GM21723 (cell line): ENCODE data around the gene CSE1L.
"Not testable (repeated sequence)": the region's sequence is repeated elsewhere in the genome, so short reads cannot be mapped to it uniquely, and the experiment has no call there.

Experiments
- ATAC-seq: cut with Tn5 transposase; IDR thresholded peaks from one replicate; pipeline ENCODE4 v1.9.1; 2021; ENCODE audit warnings: mild to moderate bottlenecking, moderate library complexity; ENCODE audit not compliant: unreplicated experiment

The CSE1L gene

DNA sequence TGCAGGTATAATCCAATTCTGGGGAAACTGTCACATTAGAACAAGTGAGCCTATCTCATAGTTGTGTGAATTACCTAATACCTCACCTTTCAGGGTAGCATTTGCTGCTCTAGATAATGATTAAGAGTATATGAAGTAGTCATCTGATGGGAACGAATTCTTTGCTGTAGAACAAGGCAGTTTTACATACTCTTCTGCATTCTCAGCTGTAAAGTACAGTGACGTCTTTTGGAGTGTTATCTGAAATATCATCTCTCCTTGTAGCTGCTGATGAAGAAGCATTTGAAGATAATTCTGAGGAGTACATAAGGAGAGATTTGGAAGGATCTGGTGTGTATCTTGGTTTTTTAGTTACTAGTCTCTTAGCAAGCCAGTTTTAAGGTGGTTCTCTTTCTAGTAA, 28.4 kb downstream of the CSE1L start:
- no peak for ATAC-seq

DNA sequence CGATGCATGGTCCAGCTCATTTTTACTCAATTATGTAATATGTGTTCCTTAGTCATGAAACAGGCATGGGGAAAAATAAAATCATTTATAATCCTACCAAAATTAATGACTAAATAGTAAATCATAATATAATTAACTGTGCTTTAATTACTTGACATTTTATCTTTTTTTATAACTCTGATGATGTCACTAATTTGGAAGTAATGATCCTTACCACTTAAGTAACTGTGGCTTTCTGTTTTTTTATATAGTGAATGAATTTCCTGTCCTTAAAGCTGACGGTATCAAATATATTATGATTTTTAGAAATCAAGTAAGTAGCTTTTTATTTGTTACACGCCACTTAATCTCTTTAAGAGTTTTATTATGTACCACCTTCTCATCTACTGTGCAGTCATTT, 32.2 kb downstream of the CSE1L start:
- ATAC-seq = no peak

DNA sequence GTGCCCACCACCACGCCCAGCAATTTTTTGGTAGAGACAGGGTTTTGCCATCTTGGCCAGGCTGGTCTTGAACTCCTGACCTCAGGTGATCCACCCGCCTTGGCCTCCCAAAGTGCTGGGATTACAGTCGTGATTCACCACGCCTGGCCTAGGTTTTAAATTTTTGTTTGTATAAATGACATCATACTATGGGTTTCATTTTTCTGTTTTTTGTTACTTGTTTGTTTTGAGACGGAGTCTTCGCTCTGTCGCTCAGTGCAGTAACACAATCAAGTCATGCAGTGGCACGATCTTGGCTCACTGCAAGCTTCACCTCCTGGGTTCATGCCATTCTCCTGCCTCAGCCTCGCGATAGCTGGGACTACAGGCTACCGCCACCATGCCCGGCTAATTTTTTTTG, 36.2 kb downstream of the CSE1L start:
- not testable (repeated sequence) for ATAC-seq

DNA sequence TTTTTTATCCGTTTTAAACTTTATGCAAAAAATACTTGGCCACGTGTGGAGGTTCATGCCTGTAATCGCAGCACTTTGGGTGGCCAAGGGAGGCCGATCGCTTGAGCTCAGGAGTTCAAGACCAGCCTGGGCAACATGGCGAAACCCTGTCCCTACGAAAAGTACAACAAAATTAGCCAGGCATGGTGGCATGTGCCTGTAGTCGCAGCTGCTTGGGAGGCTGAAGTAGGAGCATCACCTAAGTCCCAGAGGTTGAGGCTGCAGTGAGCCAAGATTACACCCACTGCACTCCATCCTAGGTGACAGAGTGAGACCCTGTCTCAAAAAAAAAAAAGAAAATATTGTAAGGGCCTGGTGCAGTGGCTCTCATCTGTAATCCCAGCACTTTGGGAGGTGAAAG, 45.0 kb downstream of the CSE1L start:
- no peak for ATAC-seq

DNA sequence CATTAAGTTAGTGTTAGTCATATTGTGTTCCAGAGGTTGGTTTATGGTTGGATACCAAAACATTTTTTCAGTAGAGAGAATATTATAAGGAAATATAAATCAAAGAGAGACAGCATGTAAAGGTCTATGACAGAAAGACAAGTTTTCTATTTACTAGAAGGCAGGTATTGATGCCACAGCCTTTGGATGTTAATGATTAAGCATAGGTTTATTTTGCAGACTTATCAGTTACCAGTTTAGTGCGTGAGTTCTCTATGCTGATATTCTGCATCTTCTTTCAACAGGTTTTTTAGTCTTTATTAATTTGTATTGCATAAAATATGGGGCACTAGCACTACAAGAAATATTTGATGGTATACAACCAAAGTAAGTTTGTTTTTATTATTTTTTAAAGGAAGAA, 45.6 kb downstream of the CSE1L start:
- ATAC-seq = no peak

DNA sequence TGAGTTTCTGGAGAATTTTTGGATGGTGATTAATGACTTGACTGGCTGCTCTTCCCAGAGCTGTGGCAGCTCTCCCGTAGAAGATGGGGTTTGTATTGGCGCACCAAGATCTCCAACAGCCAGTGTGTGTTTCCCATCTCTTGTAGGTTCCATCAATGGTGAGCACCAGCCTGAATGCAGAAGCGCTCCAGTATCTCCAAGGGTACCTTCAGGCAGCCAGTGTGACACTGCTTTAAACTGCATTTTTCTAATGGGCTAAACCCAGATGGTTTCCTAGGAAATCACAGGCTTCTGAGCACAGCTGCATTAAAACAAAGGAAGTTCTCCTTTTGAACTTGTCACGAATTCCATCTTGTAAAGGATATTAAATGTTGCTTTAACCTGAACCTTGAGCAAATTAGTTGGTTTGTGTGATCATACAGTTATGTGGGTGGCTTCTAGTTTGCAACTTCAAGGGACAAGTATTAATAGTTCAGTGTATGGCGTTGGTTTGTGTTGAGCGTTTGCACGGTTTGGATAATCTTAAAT, 50.2 kb downstream of the CSE1L start:
- no peak for ATAC-seq

DNA sequence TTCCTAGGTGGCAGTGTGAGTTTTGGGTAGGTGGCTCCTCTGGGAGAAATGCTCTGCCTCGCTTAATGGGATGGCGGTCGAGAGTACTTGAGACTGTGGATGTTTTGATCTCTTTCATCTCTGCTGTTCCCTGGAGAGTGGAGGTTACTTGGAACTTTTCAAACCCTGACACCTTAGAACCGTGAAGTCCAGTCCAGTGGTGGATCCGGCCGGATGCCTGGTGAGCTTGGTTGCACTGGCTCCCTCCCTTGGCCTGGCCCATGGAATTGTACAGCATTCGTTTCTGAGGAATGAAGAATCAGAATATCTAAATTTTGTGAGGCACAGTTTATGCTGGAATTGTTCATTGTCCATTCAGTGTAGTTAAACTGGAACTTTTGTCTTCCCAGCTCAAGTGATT, 51.0 kb downstream of the CSE1L start:
- ATAC-seq = no peak

DNA sequence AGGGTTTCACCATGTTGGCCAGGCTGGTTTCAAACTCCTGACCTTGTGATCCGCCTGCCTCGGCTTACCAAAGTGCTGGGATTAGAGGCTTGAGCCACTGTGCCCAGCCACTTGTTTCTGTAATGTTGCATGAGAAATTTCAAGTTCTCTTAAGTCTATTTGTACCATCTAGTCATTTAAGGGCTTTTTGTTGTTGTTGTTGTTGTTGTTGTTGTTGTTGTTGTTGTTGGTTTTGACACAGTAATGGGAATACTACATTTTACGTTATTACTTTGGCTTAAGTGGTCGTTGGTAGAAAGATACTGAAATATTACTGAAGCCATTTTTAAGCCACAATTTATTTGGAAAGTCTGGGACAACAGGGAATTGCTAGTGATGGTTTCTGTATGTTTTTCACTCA, 52.0 kb downstream of the CSE1L start:
- ATAC-seq = no peak

DNA sequence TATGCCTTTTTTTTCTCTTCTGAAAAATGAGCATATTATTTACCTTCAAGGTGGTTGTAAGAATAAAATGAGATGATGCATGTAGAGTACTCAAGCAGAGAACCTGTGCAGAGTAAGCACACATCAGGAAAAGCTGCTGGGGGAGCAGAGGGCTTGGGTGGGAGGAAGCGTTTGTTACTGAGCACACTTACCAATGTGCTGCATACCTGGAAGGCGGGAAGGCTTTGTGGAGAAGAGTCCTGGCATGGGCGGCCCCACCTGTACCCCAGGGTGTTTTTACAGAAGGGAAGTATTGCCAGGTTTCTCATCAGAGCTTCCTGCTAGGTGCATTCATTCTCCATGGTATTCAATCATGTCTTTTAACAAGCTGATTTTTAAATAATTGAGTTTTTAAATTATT, 52.9 kb downstream of the CSE1L start:
- no peak for ATAC-seq

DNA sequence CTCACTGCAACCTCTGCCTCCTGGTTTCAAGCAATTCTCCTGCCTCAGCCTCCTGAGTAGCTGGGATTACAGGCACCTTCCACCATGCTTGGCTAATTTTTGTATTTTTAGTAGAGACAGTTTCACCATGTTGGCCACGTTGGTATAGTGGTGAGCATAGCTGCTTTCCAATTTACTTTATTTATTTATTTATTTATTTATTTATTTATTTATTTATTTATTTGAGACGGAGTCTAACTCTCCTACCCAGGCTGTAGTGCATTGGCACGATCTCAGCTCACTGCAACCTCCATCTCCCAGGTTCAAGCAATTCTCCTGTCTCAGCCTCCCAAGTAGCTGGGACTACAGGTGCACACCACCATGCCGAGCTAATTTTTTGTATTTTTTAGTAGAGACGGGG, 54.2 kb downstream of the CSE1L start:
- ATAC-seq = not testable (repeated sequence)

DNA sequence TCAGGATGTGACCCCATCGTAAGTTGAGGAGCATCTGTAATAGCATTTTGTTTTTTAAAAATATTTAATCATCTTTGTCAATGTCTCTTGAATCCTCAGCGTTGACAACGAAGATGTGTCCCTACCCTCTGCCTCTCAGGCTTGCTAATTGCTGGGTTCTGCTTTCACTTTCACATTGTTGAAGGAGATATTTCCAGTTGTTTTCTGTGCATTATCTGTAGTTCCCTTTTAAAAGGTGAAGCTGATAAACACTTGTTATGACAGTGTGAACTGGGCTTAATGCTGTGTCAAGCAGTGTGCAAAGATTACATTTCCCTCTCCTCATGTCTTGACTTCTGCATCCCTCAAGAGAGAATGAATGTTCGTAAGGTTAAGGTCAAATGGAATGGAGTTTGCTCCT, 54.9 kb downstream of the CSE1L start:
- no peak for ATAC-seq

DNA sequence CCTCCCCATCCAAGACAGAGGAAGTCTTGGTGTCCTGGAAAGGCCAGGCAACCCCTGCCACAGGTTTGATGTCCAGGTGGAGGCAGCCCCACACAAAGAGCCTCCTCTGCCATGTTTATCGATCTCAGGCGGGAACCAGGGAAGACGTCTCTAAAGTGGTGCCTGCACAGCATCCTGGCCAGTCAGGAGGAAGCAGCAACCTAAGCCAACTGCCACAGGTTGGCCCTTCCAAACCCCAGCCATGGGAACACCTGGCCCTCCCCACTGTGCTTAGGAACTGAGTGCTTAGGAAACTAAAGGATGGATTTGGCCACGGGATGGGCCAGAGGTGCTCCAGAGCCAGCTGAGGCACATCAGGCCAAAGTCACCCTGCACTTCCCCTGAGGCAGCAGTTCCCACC, 56.9 kb downstream of the CSE1L start:
- ATAC-seq = no peak

DNA sequence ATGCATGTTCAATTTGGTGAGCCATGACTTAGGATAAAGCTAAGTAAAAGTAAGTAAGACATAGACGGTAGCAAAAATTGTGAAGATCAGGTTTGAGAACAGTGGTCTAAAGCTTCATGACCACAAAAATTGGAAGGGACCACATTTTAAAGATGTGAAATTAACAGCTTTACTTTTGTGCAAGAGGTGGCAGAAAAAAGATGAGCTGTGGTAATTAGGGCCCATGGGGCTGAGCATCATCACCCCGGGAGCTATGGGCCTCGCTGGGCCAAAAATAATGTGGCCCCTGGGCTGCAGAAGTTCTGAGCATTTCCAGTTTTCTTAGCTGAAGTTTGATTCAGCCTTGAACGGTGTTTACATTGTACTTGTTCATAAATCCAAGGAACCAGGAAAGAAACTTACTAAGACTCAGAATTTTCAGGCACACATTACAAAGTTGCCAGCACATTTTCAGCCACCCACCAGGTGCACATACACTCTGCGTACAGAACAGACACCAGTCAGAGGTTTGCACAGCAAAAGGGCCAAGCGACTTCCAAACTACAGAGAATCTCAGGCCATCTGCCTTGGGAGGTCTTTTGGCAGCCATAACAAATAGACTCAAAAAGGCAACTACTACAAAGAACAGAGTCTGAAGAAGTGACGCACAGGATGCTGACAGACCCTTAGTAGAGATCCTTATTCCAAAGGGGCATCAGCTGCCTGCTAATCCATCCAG, 57.7 kb downstream of the CSE1L start:
- no peak for ATAC-seq

DNA sequence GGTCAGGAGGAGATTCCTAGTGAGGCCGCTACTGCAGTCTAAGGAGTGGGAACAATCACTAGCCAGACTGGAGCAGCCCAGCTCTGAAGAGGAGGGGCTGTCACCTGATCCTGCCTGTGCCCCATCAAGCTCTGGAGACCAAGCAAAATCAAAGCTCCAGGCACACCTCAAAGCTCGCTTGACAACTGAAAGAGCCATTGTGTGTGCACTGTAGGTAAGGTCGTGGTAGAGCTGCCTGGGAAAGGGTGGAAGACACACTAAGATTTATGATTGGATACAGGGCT, 58.2 kb downstream of the CSE1L start:
- no peak for ATAC-seq

DNA sequence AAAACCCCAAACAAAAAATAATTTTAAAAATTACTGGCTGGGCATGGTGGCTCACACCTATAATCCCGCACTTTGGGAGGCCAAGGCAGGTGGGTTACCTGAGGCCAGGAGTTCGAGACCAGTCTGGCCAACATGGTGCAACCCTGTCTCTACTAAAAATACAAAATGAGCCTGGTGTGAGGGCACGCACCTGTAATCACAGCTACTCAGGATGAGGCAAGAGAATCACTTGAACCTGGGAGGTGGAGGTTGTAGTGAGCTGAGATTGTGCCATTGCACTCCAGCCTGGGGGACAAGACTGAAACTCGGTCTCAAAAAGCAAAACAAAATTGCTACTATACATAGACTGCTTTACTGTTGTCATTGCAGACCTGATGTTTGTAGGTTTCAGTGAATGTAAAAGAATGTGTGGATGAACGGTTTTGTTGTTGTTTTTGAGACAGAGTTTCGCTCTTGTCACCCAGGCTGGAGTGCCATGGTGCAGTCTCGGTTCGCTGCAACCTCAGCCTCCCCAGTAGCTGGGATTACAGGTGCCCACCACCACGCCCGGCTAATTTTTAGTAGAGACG, 59.0 kb downstream of the CSE1L start:
- not testable (repeated sequence) for ATAC-seq

DNA sequence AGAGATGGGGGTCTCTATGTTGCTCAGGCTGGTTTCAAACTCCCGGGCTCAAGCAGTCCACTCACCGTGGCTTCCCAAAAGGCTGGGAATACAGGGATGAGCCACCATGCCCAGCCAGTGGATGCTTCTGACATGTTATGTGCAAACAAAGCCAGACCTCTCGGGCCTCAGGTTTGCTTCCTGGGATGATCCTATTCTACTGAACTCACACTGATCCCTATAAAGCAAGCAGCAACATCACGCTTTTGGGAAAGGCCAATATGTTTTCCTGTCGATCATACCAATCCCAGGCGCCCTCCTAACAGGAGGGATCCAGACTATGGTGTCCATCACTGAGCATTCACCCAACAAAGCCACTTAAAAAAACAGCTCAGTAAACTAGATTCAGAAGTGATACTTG, 60.2 kb downstream of the CSE1L start:
- ATAC-seq = no peak

DNA sequence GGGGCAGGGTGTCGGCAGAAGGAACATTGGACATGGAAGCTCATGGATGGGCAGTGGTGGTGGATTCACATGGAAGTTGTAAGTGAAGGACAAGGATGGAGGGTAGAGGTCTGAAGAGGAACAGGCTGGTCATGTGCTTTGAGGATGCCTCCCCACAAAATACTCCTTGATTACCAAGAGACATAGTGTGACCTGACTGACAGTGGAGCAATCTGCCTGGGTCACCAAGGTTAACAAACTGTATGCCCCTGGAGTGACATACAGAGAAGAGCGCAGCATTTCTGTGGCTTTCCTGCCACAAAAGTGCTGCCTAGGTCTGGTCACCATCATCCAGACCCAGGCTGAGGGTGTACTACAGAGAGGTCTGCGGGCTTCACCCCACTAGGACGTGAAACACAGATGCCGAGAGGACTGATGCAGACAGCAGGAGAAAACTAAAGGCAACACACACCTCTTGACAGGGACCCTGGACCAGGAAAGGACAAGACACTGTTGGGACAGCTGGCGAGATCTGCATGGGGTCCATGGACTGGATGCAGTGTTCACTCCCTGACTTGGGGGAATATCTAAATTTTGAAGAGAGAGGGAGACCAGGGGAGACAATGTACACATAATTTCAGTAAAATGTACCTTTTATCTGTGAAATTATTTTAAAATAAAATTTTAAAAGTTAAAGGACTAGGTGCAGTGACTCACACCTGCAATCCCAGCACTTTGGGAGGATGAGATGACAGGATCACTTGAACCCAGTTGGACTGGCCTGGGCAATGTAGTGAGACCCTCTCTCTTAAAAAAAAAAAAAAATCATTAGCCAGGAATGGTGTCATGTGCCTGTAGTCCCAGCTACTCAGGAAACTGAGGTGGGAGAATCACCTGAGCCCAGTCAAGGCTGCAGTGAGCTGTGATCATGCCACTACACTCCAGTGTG, 64.9 kb downstream of the CSE1L start:
- no peak for ATAC-seq

DNA sequence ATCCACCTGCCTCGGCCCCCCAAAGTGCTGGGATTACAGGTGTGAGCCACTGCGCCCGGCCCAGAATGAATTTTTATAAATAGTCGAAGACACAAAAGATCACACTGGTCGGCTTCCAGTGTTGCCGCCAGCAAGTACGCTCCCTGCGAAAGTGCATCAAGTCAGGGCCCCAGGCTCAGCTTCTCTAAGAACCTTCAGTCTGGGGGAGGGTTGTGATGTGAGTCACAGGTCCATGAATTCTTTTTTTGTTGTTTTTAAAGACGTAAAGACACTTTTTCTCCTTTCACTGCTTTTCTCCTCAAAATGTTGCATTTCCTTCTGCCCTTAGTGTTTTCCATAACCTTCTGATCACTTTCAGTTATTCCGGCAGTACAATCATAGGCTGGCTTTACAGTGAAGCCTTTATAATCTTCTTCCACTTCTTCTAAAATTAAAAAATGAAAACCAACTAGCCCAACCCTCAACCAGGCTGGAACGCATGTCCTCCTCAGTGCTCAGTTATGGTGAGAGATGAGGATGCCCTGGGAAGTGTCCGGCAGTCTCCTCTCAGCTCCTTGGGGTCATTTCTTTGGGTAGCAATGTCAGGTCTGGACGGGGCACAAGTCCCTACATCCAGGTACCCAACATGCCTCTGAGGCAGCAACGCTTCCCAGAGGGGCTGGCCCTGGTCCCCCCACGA, 66.6 kb downstream of the CSE1L start:
- no peak for ATAC-seq

DNA sequence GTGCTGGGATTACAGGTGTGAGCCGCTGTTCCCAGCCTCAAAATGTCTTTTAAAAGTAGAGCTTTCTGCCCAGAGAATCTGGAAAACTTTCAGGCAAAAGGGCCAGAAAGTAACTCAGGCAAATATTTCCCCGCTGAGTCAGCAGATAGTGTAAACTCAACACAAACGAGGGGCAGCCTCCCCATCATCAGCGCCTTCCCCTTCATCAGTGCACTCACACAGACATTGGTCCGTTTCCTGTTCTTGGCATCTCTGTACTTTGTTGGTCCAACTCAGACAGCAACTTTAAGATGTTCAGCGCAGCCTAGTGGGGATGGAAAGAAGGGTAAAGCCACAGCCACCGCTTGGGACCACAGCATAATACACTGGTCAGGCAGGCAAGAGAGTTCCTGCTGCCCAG, 69.5 kb downstream of the CSE1L start:
- ATAC-seq = no peak

DNA sequence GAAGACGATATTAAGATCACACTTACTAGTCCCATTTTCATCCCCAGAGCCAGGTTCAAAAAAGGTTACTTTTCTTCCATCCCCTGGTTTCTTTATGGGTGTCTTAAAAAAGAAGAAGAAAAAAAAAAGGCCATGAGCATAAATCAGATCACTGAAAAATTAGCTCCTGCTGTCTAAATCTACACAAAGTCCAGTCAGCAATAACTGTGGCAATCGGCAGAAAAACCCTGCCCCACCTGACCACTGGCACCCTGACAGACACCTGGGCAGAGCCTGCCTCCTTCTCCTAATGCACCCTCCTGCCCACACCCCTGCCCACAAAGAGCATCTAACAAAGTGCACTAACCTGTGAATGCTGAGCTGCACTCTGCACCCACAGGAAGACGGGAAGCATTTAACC, 72.2 kb downstream of the CSE1L start:
- no peak for ATAC-seq

DNA sequence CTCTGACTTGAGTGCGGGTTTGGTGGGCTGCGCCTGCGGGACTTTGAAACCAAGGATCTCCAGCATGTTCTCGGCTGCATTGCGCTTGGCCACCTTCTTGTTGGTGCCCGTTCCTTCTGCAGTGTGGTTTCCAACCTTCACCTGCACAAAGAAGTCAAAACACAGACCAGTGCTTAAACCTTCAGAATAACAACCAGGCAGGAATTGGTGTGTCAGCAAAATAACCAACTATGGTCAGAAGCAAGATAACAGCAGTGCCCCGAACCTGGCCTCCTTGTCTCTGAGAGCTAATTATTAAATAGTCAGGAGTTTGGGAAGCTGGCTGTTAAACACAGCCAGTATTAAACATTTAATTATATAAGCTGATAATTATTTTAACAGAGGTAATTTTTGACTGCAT, 73.9 kb downstream of the CSE1L start:
- ATAC-seq = no peak
